NCI-H69 (cell line): ENCODE measurements around the gene FOXL3.
"Not testable (repeated sequence)": the region's sequence is repeated elsewhere in the genome, so short reads cannot be mapped to it uniquely, and the experiment has no call there.

Experiments used
- DNase-seq: peaks from one replicate; lab custom pipeline; 2025; lab: John Stamatoyannopoulos, UW

Gene FOXL3

GRCh38 chr7:255038-255435 lies 34.9 kb upstream of the FOXL3 start:
- no peak for DNase-seq

- no peak for DNase-seq
These were observed 34.1 kb upstream of the FOXL3 start for GRCh38 chr7:255721-256361.

GRCh38 chr7:256461-256940 lies 33.5 kb upstream of the FOXL3 start:
- no peak for DNase-seq

- no peak for DNase-seq
These were observed 32.9 kb upstream of the FOXL3 start for GRCh38 chr7:256981-257646.

- DNase-seq, result no peak
These were observed 32.4 kb upstream of the FOXL3 start for GRCh38 chr7:257647-257992.

GRCh38 chr7:258476-259190 lies 31.3 kb upstream of the FOXL3 start:
- no peak for DNase-seq

GRCh38 chr7:259191-259505 lies 30.8 kb upstream of the FOXL3 start:
- no peak for DNase-seq

- no peak for DNase-seq
These were observed 30.1 kb upstream of the FOXL3 start for GRCh38 chr7:259751-260405.

GRCh38 chr7:260441-261281 lies 29.3 kb upstream of the FOXL3 start:
- no peak for DNase-seq

GRCh38 chr7:261341-262250 lies 28.4 kb upstream of the FOXL3 start:
- DNase-seq, result no peak

- DNase-seq, result no peak
These were observed 27.8 kb upstream of the FOXL3 start for GRCh38 chr7:262251-262572.

GRCh38 chr7:262631-263311 lies 27.2 kb upstream of the FOXL3 start:
- not testable (repeated sequence) for DNase-seq

GRCh38 chr7:263483-264351 lies 26.3 kb upstream of the FOXL3 start:
- DNase-seq, result not testable (repeated sequence)

GRCh38 chr7:264541-265191 lies 25.3 kb upstream of the FOXL3 start:
- no peak for DNase-seq

GRCh38 chr7:265192-265997 lies 24.6 kb upstream of the FOXL3 start:
- no peak for DNase-seq

- DNase-seq, result no peak
These were observed 23.7 kb upstream of the FOXL3 start for GRCh38 chr7:265998-266850.
